Esophagus muscularis mucosa (tissue), 4 donors: ENCODE data around the gene PXYLP1. TPM values are rescaled to one million over a fixed set of nuclear protein-coding genes. Genes with fewer than 3 reads are reported as not detected.

Experiments
- DNase-seq: peaks from one replicate; pipeline ENCODE4 v3.0.0-alpha.2; 2017; ENCODE audit errors: extremely low spot score
- H3K27ac ChIP-seq, 4 donors: fragments of 200-600 bp; sonication (generic); replicated peaks in 1 of 4; 1 replicate in 3 of 4; 2 replicates in 1 of 4; pipeline ENCODE4 v1.5.1; 2016 to 2019; ENCODE audit warnings: mild to moderate bottlenecking in 1 of 4
- H3K27me3 ChIP-seq, 4 donors: fragments of 200-600 bp; sonication (generic); one replicate each; pipeline versions ENCODE4 v1.5.1 to v1.6.0; 2016 to 2019
- H3K36me3 ChIP-seq, 4 donors: fragments of 200-600 bp; sonication (generic); one replicate each; pipeline ENCODE4 v1.5.1; 2016 to 2019
- H3K4me1 ChIP-seq, 4 donors: fragments of 200-600 bp; sonication (generic); one replicate each; pipeline ENCODE4 v1.5.1; 2016 to 2019
- H3K4me3 ChIP-seq, 4 donors: fragments of 200-600 bp; sonication (generic); 1 replicate in 2 of 4; 2 replicates in 2 of 4; pipeline ENCODE4 v1.5.1; 2016 to 2019; ENCODE audit warnings: mild to moderate bottlenecking in 4 of 4, moderate library complexity in 1 of 4
- H3K9me3 ChIP-seq, 4 donors: fragments of 200-600 bp; sonication (generic); 1 replicate in 3 of 4; 2 replicates in 1 of 4; pipeline ENCODE4 v1.5.1; 2016 to 2019
- CTCF ChIP-seq, 3 experiments: fragments of 200-600 bp in 2 of 3; fragments of 450-650 bp in 1 of 3; sonication (generic) in 2 of 3; IDR thresholded peaks; one replicate each; pipeline ENCODE4 v1.5.1; 2017 to 2019; ENCODE audit warnings: antibody characterized with exemption in 3 of 3, mild to moderate bottlenecking in 2 of 3, moderate library complexity in 1 of 3
- EP300 ChIP-seq: sonication (generic); formaldehyde crosslinking; IDR thresholded peaks from one replicate; pipeline ENCODE4 v1.6.1; 2017; ENCODE audit warnings: antibody characterized with exemption
- POLR2A ChIP-seq: fragments of 450-650 bp; IDR thresholded peaks from one replicate; pipeline ENCODE4 v1.6.1; 2017; ENCODE audit warnings: antibody characterized with exemption, moderate library complexity, mild to moderate bottlenecking, low read depth
- POLR2AphosphoS5 ChIP-seq, 2 donors: sonication (generic); formaldehyde crosslinking; IDR thresholded peaks; one replicate each; pipeline ENCODE4 v1.6.1; 2017; ENCODE audit warnings: antibody characterized with exemption in 2 of 2
- WGBS: methylation state at CpG from one replicate; pipeline ENCODE4 v1.1.5; 2018; 5-methylcytosine and 5-hydroxymethylcytosine counted together
- intact Hi-C: fragments of 100-400 bp; cut with DNase I; formaldehyde crosslinking; loops from one replicate; pipeline ENCODE4 v1.15.1; 2023
- total RNA-seq, 4 donors: library from RNA; depleted of rRNA; stranded (reverse); fragments of >200 nt; gene quantifications; one replicate each; pipeline versions ENCODE4 v1.1.0 to v1.2.1, GENCODE V29; 2016

Gene PXYLP1
- total RNA-seq, 4 donors from 2014 or later, result 4.5 to 12.5 (median 9.4) TPM

GRCh38 chr3:141230293-141230692, 1.3 kb upstream of the PXYLP1 start:
- Histone ChIP-seq H3K9me3 (no peaks in the 10 kb centered on the region), H3K4me1 (peaks cover 16 to 27% (median 18%) of the 10 kb centered on the region in 4 donors), H3K27me3 (no peaks in the 10 kb centered on the region), H3K4me3 (no peak overlapping the region), H3K36me3 (peaks cover 0 to under 1% (median 0%) of the 10 kb centered on the region in 4 donors), H3K27ac (peak overlapping the region in 2 of 4 donors; percentile 76 to 87)
- peak; percentile 45 for DNase-seq
- TF ChIP-seq CTCF (IDR thresholded peaks at IDR 0.05) (no peak), POLR2A (no peak), EP300 (no peak), POLR2AphosphoS5 (IDR thresholded peaks at IDR 0.05) (no peak)
- intact Hi-C loops, result loop anchor here (10.0 kb wide), 1 partner anchor 225 kb away; no protein-coding TSS in a partner anchor
- WGBS, result 97% methylated on average over 11 of the region's 11 CpGs

- WGBS, result 9% methylated on average over 10 of the region's 71 CpGs
- Histone ChIP-seq H3K4me1 (peaks cover 17 to 27% (median 19%) of the 10 kb centered on the region in 4 donors), H3K27me3 (no peaks in the 10 kb centered on the region), H3K36me3 (peaks cover 0 to 6% (median 0%) of the 10 kb centered on the region in 4 donors), H3K27ac (peak overlapping the region; percentile 76 to 87 (median 84)), H3K4me3 (peak overlapping the region; percentile 86 to 96 (median 91)), H3K9me3 (no peaks in the 10 kb centered on the region)
- no peak for TF ChIP-seq EP300
- no peak for TF ChIP-seq POLR2A
- no peak for TF ChIP-seq CTCF (IDR thresholded peaks at IDR 0.05)
- no peak for TF ChIP-seq POLR2AphosphoS5 (IDR thresholded peaks at IDR 0.05)
- peak; percentile 90 for DNase-seq
- intact Hi-C loops, result loop anchor here (1.0 to 10.0 kb wide), 2 partner anchors 47 to 223 kb away; no protein-coding TSS in a partner anchor
Observed at GRCh38 chr3:141231952-141232823, 563 bp downstream of the PXYLP1 start.

- no peaks in the 10 kb centered on the region for H3K9me3 ChIP-seq
- H3K27me3 ChIP-seq, result no peaks in the 10 kb centered on the region
- 85% methylated on average over 9 of the region's 9 CpGs for WGBS
- no peak overlapping the region for H3K4me3 ChIP-seq
- peaks cover 0 to 6% (median 0%) of the 10 kb centered on the region in 4 donors for H3K36me3 ChIP-seq
- intact Hi-C loops, result loop anchor here (10.0 kb wide), 1 partner anchor 221 kb away; no protein-coding TSS in a partner anchor
- peaks cover 26 to 39% (median 27%) of the 10 kb centered on the region in 4 donors for H3K4me1 ChIP-seq
- no peak for TF ChIP-seq CTCF (IDR thresholded peaks at IDR 0.05)
- no peak overlapping the region for H3K27ac ChIP-seq
- DNase-seq, result peak; percentile 57
Observed at GRCh38 chr3:141233457-141234161, 2.0 kb downstream of the PXYLP1 start.

GRCh38 chr3:141234283-141234682, 2.7 kb downstream of the PXYLP1 start:
- intact Hi-C loops, result loop anchor here (10.0 kb wide), 1 partner anchor 221 kb away; no protein-coding TSS in a partner anchor
- Histone ChIP-seq H3K36me3 (peaks cover 0 to 6% (median 0%) of the 10 kb centered on the region in 4 donors), H3K4me3 (no peak overlapping the region), H3K27me3 (no peaks in the 10 kb centered on the region), H3K27ac (no peak overlapping the region), H3K4me1 (peaks cover 26 to 39% (median 27%) of the 10 kb centered on the region in 4 donors), H3K9me3 (no peaks in the 10 kb centered on the region)
- no peak for TF ChIP-seq POLR2A
- no peak for TF ChIP-seq POLR2AphosphoS5 (IDR thresholded peaks at IDR 0.05)
- TF ChIP-seq CTCF (IDR thresholded peaks at IDR 0.05), result no peak
- TF ChIP-seq EP300, result no peak
- WGBS, result 90% methylated on average over 2 of the region's 3 CpGs
- DNase-seq, result peak; percentile 89
